ENCODE data around the gene ADAMTSL5. TPM values are rescaled to one million over a fixed set of nuclear protein-coding genes. Genes with fewer than 3 reads are reported as not detected.

ADAMTSL5 gene
- 2.8 to 4.2 TPM (median 3.3 TPM) in 5 replicates for total RNA-seq (2022; extraction: Qiagen RNA extraction)

GRCh38 chr19:1512671-1513498 is at the start of gene ADAMTSL5:
Gene ADAMTSL5, minus strand, starts transcription at chr19:1513019. Its CDS starts 2,076 bp downstream, at chr19:1510943.

GRCh38 chr19:1523412-1524286 is 10.8 kb upstream of the ADAMTSL5 start, which contains the start of gene PLK5:
Gene PLK5, plus strand, starts transcription at chr19:1524077. Its CDS starts 2,920 bp downstream, at chr19:1526997.

GRCh38 chr19:1491114-1491848 is 21.5 kb downstream of the ADAMTSL5 start, which contains the start of gene REEP6:
Gene REEP6, plus strand, starts transcription at chr19:1491181. Its CDS starts 89 bp downstream, at chr19:1491270.

GRCh38 chr19:1490311-1491113 is 22.3 kb downstream of the ADAMTSL5 start, which contains the start of gene PCSK4:
Gene PCSK4, minus strand, starts transcription at chr19:1490350. Its CDS starts 4 bp downstream, at chr19:1490346.

GRCh38 chr19:1478934-1479707 is 33.7 kb downstream of the ADAMTSL5 start, which contains the start of gene C19orf25:
Gene C19orf25, minus strand, starts transcription at chr19:1479215. Its CDS starts 312 bp downstream, at chr19:1478903.

Other genes with a start within 250 kb of the ADAMTSL5 start
- gene CIRBP, start 243.7 kb downstream of the ADAMTSL5 start, total RNA-seq (2022; extraction: Qiagen RNA extraction) = 92.3 to 213 TPM (median 104 TPM) in 5 replicates
- gene FAM174C, start 237.5 kb downstream of the ADAMTSL5 start, total RNA-seq (2022; extraction: Qiagen RNA extraction) = 45.2 to 91.9 TPM (median 83.0 TPM) in 5 replicates
- gene EFNA2, start 227.1 kb downstream of the ADAMTSL5 start, total RNA-seq (2022; extraction: Qiagen RNA extraction) = 1.2 to 2.5 TPM (median 2.3 TPM) in 5 replicates
- gene NDUFS7, start 129.1 kb downstream of the ADAMTSL5 start, total RNA-seq (2022; extraction: Qiagen RNA extraction) = 69.7 to 83.5 TPM (median 81.4 TPM) in 5 replicates
- 26.6 to 46.5 TPM (median 44.9 TPM) in 5 replicates for gene GAMT, start 111.5 kb downstream of the ADAMTSL5 start, total RNA-seq (2022; extraction: Qiagen RNA extraction)
- 75.0 to 102 TPM (median 94.7 TPM) in 5 replicates for gene DAZAP1, start 105.4 kb downstream of the ADAMTSL5 start, total RNA-seq (2022; extraction: Qiagen RNA extraction)
- gene RPS15, start 74.6 kb downstream of the ADAMTSL5 start, total RNA-seq (2022; extraction: Qiagen RNA extraction) = 1,460 to 2,135 TPM (median 1,895 TPM) in 5 replicates
- 1.1 to 2.3 TPM (median 1.8 TPM) in 5 replicates for gene APC2, start 62.9 kb downstream of the ADAMTSL5 start, total RNA-seq (2022; extraction: Qiagen RNA extraction)
- 10.6 to 18.4 TPM (median 17.5 TPM) in 5 replicates for gene C19orf25, start 33.8 kb downstream of the ADAMTSL5 start, total RNA-seq (2022; extraction: Qiagen RNA extraction)
- 0.62 to 0.86 TPM (median 0.67 TPM) in 5 replicates for gene PCSK4, start 22.7 kb downstream of the ADAMTSL5 start, total RNA-seq (2022; extraction: Qiagen RNA extraction)
- 4.2 to 5.9 TPM (median 5.5 TPM) in 5 replicates for gene REEP6, start 21.8 kb downstream of the ADAMTSL5 start, total RNA-seq (2022; extraction: Qiagen RNA extraction)
- gene PLK5, start 11.1 kb upstream of the ADAMTSL5 start, total RNA-seq (2022; extraction: Qiagen RNA extraction) = 0.03 TPM in 1 of 5 replicates, not detected in the others
- gene MEX3D, start 55.3 kb upstream of the ADAMTSL5 start, total RNA-seq (2022; extraction: Qiagen RNA extraction) = 6.8 to 12.2 TPM (median 11.9 TPM) in 5 replicates
- 32.0 to 53.1 TPM (median 46.2 TPM) in 5 replicates for gene MBD3, start 79.8 kb upstream of the ADAMTSL5 start, total RNA-seq (2022; extraction: Qiagen RNA extraction)
- gene UQCR11, start 92.4 kb upstream of the ADAMTSL5 start, total RNA-seq (2022; extraction: Qiagen RNA extraction) = 80.7 to 191 TPM (median 167 TPM) in 5 replicates
- 51.1 to 71.0 TPM (median 65.6 TPM) in 5 replicates for gene TCF3, start 139.6 kb upstream of the ADAMTSL5 start, total RNA-seq (2022; extraction: Qiagen RNA extraction)
- gene ONECUT3, start 240.5 kb upstream of the ADAMTSL5 start, total RNA-seq (2022; extraction: Qiagen RNA extraction) = 0.01 to 0.02 TPM (median 0.02 TPM) in 3 of 5 replicates, not detected in the others

Measured in A549 treated with AZD2906 at 1 μM for 4 hours (cell line).